Activated CD8-positive, alpha-beta T cell treated with anti-CD3 and anti-CD28 coated beads, Interleukin-2, amount 10 ng/mL, durations not matched to agents 7 days and 5 days (primary cell): ENCODE measurements around the gene MAP4K3. TPM values are rescaled to one million over a fixed set of nuclear protein-coding genes. Genes with fewer than 3 reads are reported as not detected.
A peak's percentile ranks its signal among the peaks of the same experiment; 100 is the strongest.

Experiments used
- ATAC-seq: fragments of 150-1000 bp; cut with Tn5 transposase; one replicate; pipeline ENCODE4 v1.10.0; 2021; ENCODE audit warnings: moderate library complexity
- CTCF ChIA-PET: fragments of 350-600 bp; sonication (Branson Sonifier 250); formaldehyde crosslinking; loops from one replicate; lab custom pipeline; 2021; ENCODE audit warnings: antibody characterized with exemption; lab: Charles Lee
- POLR2A ChIA-PET: fragments of 350-600 bp; sonication (Branson Sonifier 250); formaldehyde crosslinking; loops from one replicate; lab custom pipeline; 2021; ENCODE audit warnings: antibody characterized with exemption; lab: Charles Lee
- DNase-seq: peaks from one replicate; pipeline ENCODE4 v3.0.0-alpha.2; 2020
- H3K27ac Mint-ChIP-seq: one replicate; pipeline ENCODE4 v1.8.0; 2021; ENCODE audit warnings: mild to moderate bottlenecking, mixed read lengths
- H3K27me3 Mint-ChIP-seq: one replicate; pipeline ENCODE4 v1.8.0; 2021; ENCODE audit warnings: low read depth, mixed read lengths
- H3K36me3 Mint-ChIP-seq: one replicate; pipeline ENCODE4 v1.8.0; 2021; ENCODE audit warnings: low read depth, mixed read lengths
- H3K4me1 Mint-ChIP-seq: one replicate; pipeline ENCODE4 v1.8.0; 2021; ENCODE audit warnings: low read depth, mixed read lengths
- H3K4me3 Mint-ChIP-seq: one replicate; pipeline ENCODE4 v1.8.0; 2021; ENCODE audit warnings: mild to moderate bottlenecking, mixed read lengths
- H3K9me3 Mint-ChIP-seq: one replicate; pipeline ENCODE4 v1.8.0; 2022; ENCODE audit warnings: mixed read lengths; ENCODE audit not compliant: insufficient read depth
- total RNA-seq, 2 experiments: library from RNA; stranded (reverse); gene quantifications; one replicate each; pipeline ENCODE4 v1.2.3, GENCODE V29; 2021

MAP4K3 gene
- total RNA-seq: 1 to 10 TPM; 5.0 to 6.5 TPM

- Mint-ChIP-seq H3K27ac (peak within 1 kb of the TSS; percentile 77), H3K36me3 (peaks cover 2% of the 10 kb centered on the region), H3K9me3 (no peaks in the 10 kb centered on the region), H3K4me1 (peaks cover 32% of the 10 kb centered on the region), H3K4me3 (peak within 1 kb of the TSS; percentile 84), H3K27me3 (no peaks in the 10 kb centered on the region)
- DNase-seq: peak; percentile 79
- peak; percentile 80 for ATAC-seq
- CTCF ChIA-PET: interaction anchor here (1.0 to 1.3 kb wide), 2 partner anchors 57 to 293 kb away, joined by 3 to 4 read pairs; no protein-coding TSS in a partner anchor
- POLR2A ChIA-PET: interaction anchor here (1.4 kb wide), 1 partner anchor 316 kb away, joined by 3 read pairs; the partner anchor contains the start of gene SOS1
These were observed at the start of gene MAP4K3 for GRCh38 chr2:39436592-39437521. MAP4K3 (minus strand) TSS chr2:39437285; CDS start chr2:39436987, 298 bp downstream.

GRCh38 chr2:39486071-39486470 is 49.0 kb upstream of the MAP4K3 start:
- H3K4me1 Mint-ChIP-seq: peaks cover 2% of the 10 kb centered on the region
- no peak for DNase-seq
- no peaks in the 10 kb centered on the region for H3K9me3 Mint-ChIP-seq
- ChIA-PET CTCF (no interaction called here), POLR2A (no interaction called here)
- peaks cover 2% of the 10 kb centered on the region for H3K36me3 Mint-ChIP-seq
- ATAC-seq: no peak
- peaks cover 10% of the 10 kb centered on the region for H3K27me3 Mint-ChIP-seq
- H3K4me3 Mint-ChIP-seq: no peak overlapping the region
- no peak overlapping the region for H3K27ac Mint-ChIP-seq

- POLR2A ChIA-PET: interaction anchor here (0.9 kb wide), 1 partner anchor 12 kb away, joined by 3 read pairs; no protein-coding TSS in a partner anchor
- CTCF ChIA-PET: no interaction called here
- ATAC-seq (no peak), DNase-seq (no peak)
- Mint-ChIP-seq H3K27me3 (peaks cover 8% of the 10 kb centered on the region), H3K9me3 (no peaks in the 10 kb centered on the region), H3K27ac (no peak overlapping the region), H3K4me3 (no peak overlapping the region), H3K4me1 (no peaks in the 10 kb centered on the region), H3K36me3 (no peaks in the 10 kb centered on the region)
These were observed 47.8 kb upstream of the MAP4K3 start for GRCh38 chr2:39484620-39485495.

- H3K27me3 Mint-ChIP-seq: peaks cover 8% of the 10 kb centered on the region
These were observed 47.1 kb upstream of the MAP4K3 start for GRCh38 chr2:39484206-39484605.

GRCh38 chr2:39483534-39483933 is 46.4 kb upstream of the MAP4K3 start:
- H3K27ac Mint-ChIP-seq: no peak overlapping the region
- CTCF ChIA-PET: no interaction called here
- POLR2A ChIA-PET: no interaction called here

More at GRCh38 chr2:39484206-39484605, 47.1 kb upstream of the MAP4K3 start:
- no peak for ATAC-seq
- CTCF ChIA-PET: no interaction called here
- no peak overlapping the region for H3K27ac Mint-ChIP-seq
- H3K36me3 Mint-ChIP-seq: no peaks in the 10 kb centered on the region
- H3K4me1 Mint-ChIP-seq: no peaks in the 10 kb centered on the region
- DNase-seq: no peak
- no peaks in the 10 kb centered on the region for H3K9me3 Mint-ChIP-seq
- POLR2A ChIA-PET: interaction anchor here (0.9 kb wide), 1 partner anchor 12 kb away, joined by 3 read pairs; no protein-coding TSS in a partner anchor
- H3K4me3 Mint-ChIP-seq: no peak overlapping the region

GRCh38 chr2:39481611-39482010 is 44.5 kb upstream of the MAP4K3 start:
- H3K27me3 Mint-ChIP-seq: peaks cover 8% of the 10 kb centered on the region
- peaks cover 12% of the 10 kb centered on the region for H3K9me3 Mint-ChIP-seq
- ChIA-PET POLR2A (no interaction called here), CTCF (no interaction called here)
- DNase-seq: no peak
- H3K4me1 Mint-ChIP-seq: no peaks in the 10 kb centered on the region
- no peak for ATAC-seq
- no peak overlapping the region for H3K27ac Mint-ChIP-seq
- peaks cover 12% of the 10 kb centered on the region for H3K36me3 Mint-ChIP-seq
- H3K4me3 Mint-ChIP-seq: no peak overlapping the region

More at GRCh38 chr2:39483534-39483933, 46.4 kb upstream of the MAP4K3 start:
- DNase-seq (no peak), ATAC-seq (no peak)
- Mint-ChIP-seq H3K4me3 (no peak overlapping the region), H3K4me1 (no peaks in the 10 kb centered on the region), H3K9me3 (no peaks in the 10 kb centered on the region), H3K36me3 (no peaks in the 10 kb centered on the region), H3K27me3 (peaks cover 8% of the 10 kb centered on the region)

- POLR2A ChIA-PET: no interaction called here
These were observed 42.6 kb upstream of the MAP4K3 start for GRCh38 chr2:39479696-39480095.

GRCh38 chr2:39479053-39479670 is 42.1 kb upstream of the MAP4K3 start:
- H3K4me3 Mint-ChIP-seq: no peak overlapping the region
- no peak overlapping the region for H3K27ac Mint-ChIP-seq
- ChIA-PET CTCF (no interaction called here), POLR2A (no interaction called here)
- H3K27me3 Mint-ChIP-seq: no peaks in the 10 kb centered on the region
- H3K36me3 Mint-ChIP-seq: peaks cover 12% of the 10 kb centered on the region
- H3K9me3 Mint-ChIP-seq: peaks cover 12% of the 10 kb centered on the region
- no peaks in the 10 kb centered on the region for H3K4me1 Mint-ChIP-seq
- no peak for ATAC-seq
- no peak for DNase-seq

More at GRCh38 chr2:39479696-39480095, 42.6 kb upstream of the MAP4K3 start:
- ATAC-seq (no peak), DNase-seq (no peak)
- no peaks in the 10 kb centered on the region for H3K4me1 Mint-ChIP-seq
- peaks cover 2% of the 10 kb centered on the region for H3K27me3 Mint-ChIP-seq
- peaks cover 12% of the 10 kb centered on the region for H3K36me3 Mint-ChIP-seq
- H3K9me3 Mint-ChIP-seq: peaks cover 12% of the 10 kb centered on the region
- no peak overlapping the region for H3K4me3 Mint-ChIP-seq
- CTCF ChIA-PET: no interaction called here
- H3K27ac Mint-ChIP-seq: no peak overlapping the region

GRCh38 chr2:39476524-39476923 is 39.4 kb upstream of the MAP4K3 start:
- Mint-ChIP-seq H3K27ac (no peak overlapping the region), H3K27me3 (no peaks in the 10 kb centered on the region), H3K4me1 (no peaks in the 10 kb centered on the region), H3K36me3 (peaks cover 12% of the 10 kb centered on the region), H3K4me3 (no peak overlapping the region), H3K9me3 (peaks cover 12% of the 10 kb centered on the region)
- DNase-seq (no peak), ATAC-seq (no peak)
- ChIA-PET POLR2A (no interaction called here), CTCF (no interaction called here)

GRCh38 chr2:39475006-39475405 is 37.9 kb upstream of the MAP4K3 start:
- no peak overlapping the region for H3K27ac Mint-ChIP-seq

GRCh38 chr2:39470580-39470979 is 33.5 kb upstream of the MAP4K3 start:
- DNase-seq (no peak), ATAC-seq (no peak)
- Mint-ChIP-seq H3K36me3 (no peaks in the 10 kb centered on the region), H3K27ac (no peak overlapping the region), H3K27me3 (no peaks in the 10 kb centered on the region), H3K4me1 (peaks cover 10% of the 10 kb centered on the region), H3K4me3 (no peak overlapping the region), H3K9me3 (no peaks in the 10 kb centered on the region)
- ChIA-PET CTCF (interaction anchor here (1.5 kb wide), 1 partner anchor 41 kb away, joined by 3 read pairs; no protein-coding TSS in a partner anchor), POLR2A (no interaction called here)

More at GRCh38 chr2:39475006-39475405, 37.9 kb upstream of the MAP4K3 start:
- H3K4me3 Mint-ChIP-seq: no peak overlapping the region
- POLR2A ChIA-PET: no interaction called here
- peaks cover 12% of the 10 kb centered on the region for H3K9me3 Mint-ChIP-seq
- H3K4me1 Mint-ChIP-seq: no peaks in the 10 kb centered on the region
- no peak for DNase-seq
- peaks cover 12% of the 10 kb centered on the region for H3K36me3 Mint-ChIP-seq
- CTCF ChIA-PET: interaction anchor here (0.6 kb wide), 1 partner anchor 254 kb away, joined by 3 read pairs; no protein-coding TSS in a partner anchor
- H3K27me3 Mint-ChIP-seq: no peaks in the 10 kb centered on the region
- ATAC-seq: no peak
